GM18499 (cell line): ENCODE data around the gene MLYCD.

Source experiments
- ATAC-seq: cut with Tn5 transposase; IDR thresholded peaks from one replicate; pipeline ENCODE4 v1.9.1; 2021; ENCODE audit warnings: moderate number of reproducible peaks; ENCODE audit not compliant: insufficient read depth, unreplicated experiment

MLYCD gene

GRCh38 chr16:83966153-83966696 lies 67.3 kb downstream of the MLYCD start:
- ATAC-seq, result no peak

DNA sequence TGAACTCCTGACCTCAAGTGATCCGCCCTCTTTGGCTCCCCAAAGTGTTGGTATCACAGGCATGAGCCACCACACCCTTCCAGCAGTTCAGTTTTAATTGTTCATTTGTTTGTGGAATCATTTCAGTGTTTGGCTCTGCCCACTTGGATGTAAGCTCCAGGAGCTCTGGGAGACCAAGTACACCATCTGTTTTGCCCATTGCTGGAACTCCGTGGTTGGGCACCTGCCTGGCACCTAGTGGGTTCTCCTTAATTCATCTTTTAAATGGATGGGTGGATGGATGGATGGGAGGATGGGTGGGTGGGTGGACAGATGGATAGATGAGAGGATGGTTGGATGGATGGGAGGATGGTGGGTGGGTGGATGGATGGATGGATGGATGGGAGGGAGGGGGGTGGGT lies 68.2 kb downstream of the MLYCD start:
- no peak for ATAC-seq

DNA sequence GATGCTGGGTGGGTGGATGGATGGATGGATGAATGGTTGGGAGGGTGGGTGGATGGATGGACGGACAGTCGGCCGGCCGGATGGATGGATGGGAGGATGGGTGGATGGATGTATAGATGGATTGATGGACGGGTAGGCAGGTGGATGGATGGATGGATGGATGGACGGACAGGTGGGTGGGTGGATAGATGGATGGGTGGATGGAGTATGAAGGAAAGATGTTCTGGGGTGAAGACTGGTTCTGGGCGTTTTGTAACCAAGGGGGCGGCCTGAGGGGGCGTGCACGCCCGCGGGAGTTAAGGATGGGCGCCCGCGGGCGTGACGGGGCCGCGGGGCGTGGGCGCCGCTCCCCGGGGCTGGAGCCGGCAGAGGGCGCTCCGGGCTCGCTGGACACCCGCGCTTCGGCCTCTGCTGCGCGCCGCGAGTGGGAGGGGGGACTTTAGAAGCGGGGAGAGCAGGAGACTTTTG lies 69.0 kb downstream of the MLYCD start, which contains the start of gene NECAB2:
NECAB2 (plus strand) TSS at position 407 of the 468 bp plus-strand sequence. CDS start 405 bp downstream, outside the sequence.
- no peak for ATAC-seq

- ATAC-seq, result no peak
Measured at GRCh38 chr16:83968306-83968851, 69.5 kb downstream of the MLYCD start.

GRCh38 chr16:83968891-83969649 lies 70.2 kb downstream of the MLYCD start:
- no peak for ATAC-seq

DNA sequence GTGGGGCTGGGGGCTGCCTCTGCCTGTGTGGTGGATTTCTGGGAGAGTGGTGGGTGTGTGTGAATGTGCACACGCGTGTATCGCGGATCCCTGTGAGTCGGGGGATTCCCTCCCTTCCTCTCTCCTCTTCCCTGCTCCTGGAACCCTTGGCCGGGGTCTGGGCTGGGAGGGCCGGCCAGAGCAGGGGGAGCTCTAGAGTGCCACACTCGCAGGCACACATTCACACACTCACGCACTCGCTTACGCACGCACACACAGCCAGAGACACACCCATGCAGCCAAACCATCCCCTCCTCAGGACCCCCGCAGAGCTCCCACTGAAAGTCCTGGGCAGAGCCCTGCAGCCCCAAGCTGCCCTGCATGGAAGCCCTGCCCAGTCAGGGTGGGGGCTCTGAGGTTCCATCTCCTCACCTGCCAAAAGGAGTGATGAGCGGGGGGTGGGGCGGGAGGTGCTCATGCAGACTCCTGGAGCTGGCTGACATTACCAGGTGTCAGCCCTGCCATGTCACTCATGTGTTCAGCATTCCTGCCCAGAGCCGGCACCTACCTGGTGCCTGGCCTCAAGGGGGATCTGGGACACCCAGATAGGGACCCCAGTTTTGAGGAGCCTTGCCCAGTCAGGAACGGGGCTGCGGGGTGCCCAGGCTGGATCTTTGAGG lies 71.0 kb downstream of the MLYCD start:
- no peak for ATAC-seq

DNA sequence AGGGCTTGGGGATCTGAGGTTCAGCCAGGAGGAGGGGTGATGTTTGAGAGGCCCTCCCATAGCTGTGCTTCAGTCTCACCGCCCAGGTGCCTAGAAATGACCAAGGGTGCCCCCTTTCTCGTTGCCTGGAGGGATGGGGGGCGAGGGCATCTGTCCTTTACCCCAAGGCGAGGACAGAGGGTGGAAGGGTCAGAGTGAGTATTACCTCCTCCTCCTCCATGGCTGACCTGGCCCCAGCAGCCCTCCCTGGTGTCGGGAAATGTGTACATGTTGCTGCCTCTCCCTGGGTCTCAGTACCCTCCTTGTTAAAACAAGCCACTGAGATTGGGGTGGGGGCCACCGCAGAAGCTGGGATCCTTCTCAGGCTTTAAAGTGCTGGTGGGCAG lies 71.5 kb downstream of the MLYCD start:
- ATAC-seq, result no peak

GRCh38 chr16:83971165-83972130 lies 72.5 kb downstream of the MLYCD start:
- no peak for ATAC-seq

- no peak for ATAC-seq
Measured at GRCh38 chr16:83972256-83973008, 73.5 kb downstream of the MLYCD start.

DNA sequence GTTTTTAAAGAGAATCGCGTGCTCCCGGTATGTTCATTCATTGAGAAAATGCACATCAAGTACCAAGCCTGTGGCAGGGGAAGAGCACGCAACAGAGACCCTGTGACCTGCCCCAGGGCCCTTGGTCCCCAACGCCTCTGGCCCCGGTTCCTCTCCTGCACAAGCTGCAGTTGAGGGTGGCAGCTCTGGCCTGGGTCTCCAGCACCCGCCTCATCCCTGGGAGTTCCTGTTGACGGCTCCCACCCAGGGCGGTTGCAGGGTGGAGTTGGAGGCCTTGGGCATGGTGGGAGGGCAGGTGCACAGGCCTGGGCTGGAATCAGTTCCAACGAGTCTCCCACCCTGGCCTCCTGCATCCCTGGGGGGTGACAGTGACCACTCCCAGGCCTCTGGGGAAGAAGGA lies 74.2 kb downstream of the MLYCD start:
- no peak for ATAC-seq

DNA sequence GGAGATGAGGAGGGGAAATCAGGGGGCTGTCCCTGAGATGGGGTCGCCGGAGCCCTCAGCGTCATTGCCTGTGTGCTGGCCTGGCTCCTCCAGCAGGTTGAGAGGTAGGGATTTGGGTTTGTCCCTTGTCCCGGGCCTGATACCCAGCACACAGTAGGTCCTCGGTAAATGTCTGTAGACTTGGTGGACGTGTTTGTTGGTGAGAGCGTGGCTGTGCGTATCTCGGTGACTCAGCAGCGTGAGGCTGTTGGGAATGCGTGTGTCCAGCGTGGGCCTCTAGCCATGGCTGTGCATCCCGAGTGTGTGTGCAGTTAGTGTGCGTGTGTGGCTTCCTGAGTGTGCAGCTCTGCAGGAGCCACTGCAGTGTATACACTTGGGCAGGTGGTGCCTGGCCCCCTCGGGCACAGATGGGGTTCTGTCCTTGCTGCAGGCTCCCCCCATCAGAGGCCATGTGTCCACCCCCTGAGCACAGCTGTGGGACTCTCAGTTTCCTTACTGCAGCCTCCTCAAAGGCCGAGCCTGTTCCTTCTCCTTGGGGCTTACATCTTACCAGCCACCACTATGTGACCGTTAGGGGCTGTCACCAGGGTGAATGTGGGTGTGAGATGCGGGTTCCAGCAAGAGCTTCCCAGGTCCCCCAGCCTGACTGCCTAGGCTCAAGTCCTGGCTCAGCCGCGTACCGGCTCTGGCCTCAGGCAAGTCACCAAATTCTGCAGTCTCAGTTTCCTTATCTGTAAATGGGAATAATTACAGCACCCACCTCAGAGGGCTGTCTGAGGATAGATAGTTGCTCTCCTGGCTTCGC lies 74.9 kb downstream of the MLYCD start:
- ATAC-seq, result no peak

DNA sequence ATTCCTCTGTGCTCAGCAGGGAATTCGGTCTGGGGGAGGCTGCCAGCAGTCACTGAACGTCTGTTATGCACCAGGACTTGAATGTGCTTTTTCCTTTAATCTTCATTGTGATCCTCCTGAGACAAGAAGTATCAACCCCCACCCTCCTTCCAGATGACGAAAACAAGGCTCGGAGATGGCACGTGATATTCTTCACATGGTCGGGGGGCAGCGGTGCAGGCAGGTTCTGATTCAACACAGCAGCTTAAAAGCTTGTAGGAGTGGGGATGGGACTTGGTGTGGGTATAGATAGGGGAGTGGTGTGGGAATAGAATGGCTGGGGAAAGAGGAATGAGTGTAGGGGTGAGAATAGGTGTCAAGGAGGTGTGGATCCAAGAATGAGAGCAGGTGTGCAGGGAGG lies 75.6 kb downstream of the MLYCD start:
- ATAC-seq, result no peak

- no peak for ATAC-seq
Measured at GRCh38 chr16:83975590-83976260, 76.8 kb downstream of the MLYCD start.
